Measurements from ENCODE around the gene ST7L.
A peak's percentile ranks its signal among the peaks of the same experiment; 100 is the strongest.

Gene ST7L

DNA sequence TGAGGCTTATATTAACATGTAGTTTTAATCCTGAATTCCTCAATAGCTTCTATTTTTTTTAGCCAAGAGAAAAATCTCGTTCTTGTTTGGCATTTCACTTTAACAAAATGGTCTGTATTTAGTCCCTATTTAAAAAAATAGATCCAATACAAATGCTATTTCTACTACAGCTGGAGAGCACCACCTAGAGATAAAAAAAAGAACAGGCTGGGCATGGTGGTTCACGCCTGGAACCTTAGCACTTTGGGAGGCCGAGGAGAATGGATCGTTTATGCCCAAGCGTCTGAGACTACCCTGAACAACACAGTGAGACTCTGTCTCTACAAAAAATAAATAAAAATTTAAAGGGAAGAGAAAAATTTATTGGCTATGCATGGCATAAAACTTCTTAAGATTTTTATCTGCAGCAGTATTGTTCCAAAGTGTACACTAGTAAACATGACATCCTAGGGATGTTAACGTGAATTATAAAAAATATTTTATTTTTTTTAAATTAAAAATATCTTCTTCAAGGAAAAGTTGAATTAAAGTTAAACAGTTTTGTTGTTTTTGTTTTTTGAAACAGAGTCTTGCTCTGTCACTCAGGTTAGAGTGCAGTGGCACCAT, 4.4 kb downstream of the ST7L start:
- DNase-seq: peak in 1 of 2 experiments; percentile 11

DNA sequence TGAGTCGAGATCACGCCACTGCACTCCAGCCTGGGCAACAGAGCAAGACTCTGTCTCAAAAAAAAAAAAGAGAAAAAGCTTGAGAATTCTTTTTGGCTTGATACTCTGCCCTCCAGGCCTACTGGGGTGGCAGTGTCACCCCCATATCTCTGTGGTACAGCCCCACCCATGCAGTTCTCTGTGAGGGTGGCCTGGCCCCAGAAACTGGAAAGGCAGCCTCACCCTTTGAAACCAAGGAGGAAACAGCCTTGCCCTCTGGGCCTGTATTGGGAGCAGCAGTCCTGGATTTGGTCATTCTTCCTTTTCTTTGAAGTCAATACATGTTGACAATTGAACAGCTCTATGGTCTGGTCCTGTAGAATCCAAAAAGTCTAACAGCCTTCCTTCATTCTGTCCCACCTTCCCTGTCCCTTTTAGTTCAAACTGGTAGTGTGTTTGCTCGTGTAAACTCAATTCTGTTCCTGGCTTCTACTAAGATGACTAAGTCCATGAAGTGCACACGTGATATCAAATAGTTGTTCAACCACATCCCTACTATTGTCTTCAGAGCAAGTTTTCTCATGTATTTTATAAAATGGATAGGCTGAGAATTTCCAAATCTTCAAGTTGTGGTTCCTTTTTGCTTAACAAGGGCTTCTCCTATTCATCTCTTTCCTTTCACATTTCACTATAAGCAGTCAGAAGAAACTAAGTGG, 13.2 kb downstream of the ST7L start:
- no peak for DNase-seq

DNA sequence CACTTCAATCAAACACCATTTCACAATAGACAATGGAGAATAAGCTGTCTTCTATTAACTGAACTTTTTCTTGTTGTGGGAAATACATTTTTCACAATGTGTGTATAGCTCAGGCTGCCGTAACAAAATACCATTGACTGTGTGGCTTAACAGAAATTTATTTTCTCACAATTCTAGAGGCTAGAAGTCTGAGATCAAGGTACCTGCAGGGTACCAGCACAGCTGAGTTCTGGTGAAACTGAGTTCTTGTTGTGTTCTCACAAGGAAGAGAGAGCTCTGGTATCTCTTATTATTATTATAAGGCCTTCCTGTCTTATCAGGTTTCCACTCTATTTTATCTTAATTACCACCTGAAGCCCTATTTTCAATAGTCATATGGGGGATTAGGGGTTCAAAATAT, 15.4 kb downstream of the ST7L start:
- DNase-seq: no peak

DNA sequence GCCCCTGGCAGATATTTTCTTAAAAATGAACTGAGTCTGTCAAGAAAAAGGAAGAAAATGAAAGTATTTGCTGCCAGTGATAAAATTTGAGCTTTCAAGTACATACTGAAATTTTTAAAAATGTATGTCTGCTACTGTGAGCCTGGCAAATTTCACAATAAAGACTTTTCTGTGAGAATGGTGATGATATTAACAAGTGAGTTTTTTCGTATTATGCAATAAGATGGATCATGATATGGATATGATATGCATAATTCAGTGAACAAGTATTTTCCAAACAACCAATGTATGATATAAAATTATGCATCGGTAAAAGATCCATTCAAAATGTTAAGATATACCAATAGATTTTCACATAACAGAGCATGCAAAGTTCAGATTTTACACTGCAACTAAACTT, 15.9 kb downstream of the ST7L start:
- DNase-seq: no peak

DNA sequence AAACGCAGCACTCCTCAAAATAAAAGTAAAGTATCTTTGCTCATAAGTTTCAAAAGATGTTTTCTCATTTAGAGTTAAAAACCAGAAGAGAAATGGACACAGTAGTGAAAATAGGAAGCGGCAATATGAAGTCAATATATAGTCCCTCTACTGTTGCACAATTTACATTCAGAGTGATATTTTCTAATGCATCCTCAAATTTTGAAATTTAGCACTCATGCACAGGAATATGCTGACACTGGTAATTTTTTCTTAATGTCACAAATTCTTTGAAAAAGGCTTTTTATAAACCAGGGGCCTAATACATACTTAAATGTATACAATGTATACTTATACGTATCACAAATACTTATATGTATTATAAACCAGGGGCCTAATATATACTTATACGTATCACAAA, 19.5 kb downstream of the ST7L start:
- no peak for DNase-seq

DNA sequence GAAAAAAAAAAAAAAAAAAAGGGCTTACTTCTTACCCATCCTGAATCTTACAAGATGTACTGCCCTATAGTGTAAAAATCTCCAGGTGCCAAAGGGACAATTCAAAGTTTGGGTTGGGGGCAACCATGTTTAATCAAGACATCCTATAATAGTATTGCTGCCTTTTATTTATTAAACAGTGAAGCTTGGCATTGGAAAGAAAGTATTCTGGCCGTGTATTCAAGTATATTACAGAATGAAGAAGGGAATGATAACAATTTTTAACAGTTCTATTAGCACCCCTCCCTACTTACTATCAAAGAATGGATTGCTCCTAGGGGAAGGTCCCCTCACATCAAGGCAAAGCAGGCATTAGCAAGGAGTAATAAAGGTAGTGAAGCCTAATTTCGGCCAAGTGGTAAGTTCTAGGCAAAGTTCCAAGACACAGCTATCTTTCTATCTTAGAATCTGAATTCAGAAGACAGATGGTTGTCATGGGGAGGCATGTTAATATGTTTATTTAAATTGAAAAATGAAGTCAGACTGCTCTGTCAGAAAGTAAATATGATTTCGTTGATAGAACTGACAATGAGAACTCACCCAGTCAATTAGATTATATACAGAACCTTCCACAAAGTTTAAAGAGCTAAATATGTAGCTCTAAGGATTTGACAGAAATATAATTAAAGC, 24.6 kb downstream of the ST7L start:
- no peak for DNase-seq

DNA sequence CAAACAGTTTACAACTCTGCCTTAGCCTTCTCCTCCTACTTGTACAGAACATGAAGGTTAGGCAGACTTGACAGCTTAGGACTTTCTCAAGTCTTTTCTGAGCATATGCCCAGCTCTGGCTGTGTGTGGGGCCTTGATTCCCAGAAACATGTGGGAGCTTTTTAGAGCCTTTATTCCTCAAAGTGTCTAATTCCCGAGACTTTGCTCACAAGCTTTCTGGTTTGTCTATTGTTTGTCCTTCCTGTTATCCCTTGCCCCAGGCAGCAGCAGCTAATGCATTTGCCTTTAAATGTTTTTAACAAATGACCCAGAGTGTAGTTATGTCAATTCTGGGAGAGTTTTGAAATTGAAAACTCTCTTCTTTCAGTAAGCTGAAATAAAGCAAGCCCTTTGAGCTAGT, 29.2 kb downstream of the ST7L start:
- no peak for DNase-seq

DNA sequence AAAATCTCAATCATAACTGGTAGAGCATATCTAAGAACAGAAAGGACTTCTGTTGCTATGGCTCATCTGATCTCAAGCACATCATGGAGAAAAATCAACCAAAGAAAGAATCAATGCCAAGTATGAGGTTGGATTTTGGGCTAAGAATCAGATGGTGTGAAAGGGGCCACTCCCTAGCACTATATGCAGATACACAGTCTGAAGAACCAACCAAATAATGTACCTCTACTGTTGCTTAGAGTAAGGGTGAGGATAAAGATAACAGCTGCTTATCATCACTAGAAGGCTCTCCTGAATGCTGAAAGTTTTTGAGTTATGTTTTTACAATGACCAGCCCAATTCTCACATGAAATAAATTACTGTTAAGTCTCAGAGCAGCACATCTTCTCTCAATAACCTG, 35.6 kb downstream of the ST7L start:
- no peak for DNase-seq

DNA sequence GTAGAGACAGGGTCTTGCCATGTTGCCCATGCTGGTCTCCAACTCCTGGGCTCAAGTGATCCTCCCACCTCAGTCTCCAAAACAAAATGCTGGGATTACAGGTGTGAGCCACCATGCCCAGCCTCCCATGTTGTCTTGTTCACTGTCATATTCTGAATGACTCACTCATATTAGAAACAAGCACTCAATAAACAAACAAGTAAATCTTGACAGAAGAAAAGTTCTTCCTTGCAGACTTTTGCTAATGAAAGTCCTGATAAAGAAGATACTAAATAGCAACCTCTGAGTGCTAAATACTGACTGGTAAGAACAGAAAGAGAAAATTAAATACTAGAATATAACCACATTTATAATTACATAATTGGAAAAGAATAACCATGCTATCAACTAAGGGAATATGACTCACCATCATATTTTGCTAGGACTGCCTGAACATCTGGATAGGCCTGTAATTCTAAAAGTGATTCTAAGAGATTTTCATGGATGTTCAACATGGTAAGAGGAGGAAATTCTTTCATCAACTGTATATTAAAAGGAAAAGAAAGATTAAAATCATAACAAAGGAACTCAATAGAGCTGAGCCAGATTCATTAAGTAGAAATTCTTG, 37.3 kb downstream of the ST7L start:
- DNase-seq: no peak

DNA sequence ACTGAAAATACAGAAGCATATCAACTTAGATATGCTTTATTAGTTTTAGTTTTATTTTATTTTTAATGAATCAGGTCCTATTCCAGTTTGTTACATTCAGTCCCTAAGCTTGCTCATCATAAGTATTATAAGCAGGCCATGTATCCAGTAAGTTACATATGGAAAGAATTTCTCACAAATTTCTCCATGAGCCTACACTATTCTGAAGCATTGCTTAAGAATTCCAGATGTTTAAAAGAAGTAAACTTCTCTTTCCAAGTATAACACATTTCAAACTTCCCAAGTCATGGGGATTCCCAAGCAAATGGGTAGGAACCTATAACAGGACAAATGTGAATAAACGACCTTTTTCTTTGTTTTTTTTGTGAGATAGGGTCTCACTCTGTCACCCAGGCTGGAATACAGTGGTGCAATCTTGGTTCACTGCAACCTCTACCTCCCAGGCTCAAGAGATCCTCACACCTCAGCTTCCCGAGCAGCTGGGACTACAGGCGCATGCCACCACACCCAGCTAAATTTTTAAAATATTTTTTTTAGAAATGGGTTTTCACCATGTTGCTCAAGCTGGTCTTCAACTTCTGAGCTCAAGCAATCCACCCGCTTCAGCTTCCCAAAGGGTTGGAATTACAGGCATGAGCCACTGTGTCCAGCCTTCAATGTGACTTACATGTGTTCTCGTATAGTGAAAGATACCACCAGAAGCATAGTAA, 39.0 kb downstream of the ST7L start:
- no peak for DNase-seq

DNA sequence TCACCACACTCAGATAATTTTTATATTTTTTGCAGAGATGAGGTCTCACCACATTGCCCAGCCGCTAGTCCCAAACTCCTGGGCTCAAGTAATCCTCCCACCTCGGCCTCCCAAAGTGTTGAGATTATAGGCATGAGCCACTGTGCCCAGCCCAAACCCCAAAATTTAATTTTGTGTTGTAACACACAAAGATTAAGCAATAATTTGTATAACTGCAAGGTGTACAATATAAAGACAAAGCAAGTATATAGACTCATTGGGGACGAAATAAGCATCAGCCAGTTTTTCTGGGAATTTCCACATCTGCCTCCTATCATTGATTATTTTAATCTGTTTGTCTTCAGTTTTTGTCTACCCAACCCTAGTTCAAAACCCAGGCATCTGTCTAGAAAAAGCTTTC, 42.7 kb downstream of the ST7L start:
- no peak for DNase-seq

DNA sequence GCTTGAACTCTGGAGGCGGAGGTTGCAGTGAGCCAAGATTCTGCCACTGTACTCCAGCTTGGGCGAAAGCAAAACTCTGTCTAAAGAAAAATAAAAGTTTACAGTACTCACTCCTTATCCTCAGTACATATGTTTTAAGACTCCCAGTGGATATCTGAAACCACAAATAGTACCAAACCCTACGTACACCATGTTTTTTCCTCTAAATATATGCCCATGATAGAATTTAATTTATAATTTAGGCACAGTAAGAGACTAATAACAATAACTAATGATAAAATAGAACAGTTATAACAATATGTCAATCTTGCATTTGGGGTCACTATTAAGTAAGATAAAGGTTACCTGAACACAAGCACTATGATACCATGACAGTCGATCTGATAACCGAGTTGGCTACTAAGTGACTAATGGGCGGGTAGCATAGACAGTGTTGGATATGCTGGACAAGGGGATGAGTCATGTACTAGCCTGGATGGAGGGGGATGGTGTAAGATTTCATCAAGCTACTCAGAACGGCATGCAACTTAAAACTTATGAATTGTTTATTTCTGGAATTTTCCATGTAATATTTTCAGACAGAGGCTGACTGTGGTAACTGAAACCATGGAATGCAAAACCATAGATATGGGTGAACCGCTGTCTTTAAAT, 43.7 kb downstream of the ST7L start:
- no peak for DNase-seq

DNA sequence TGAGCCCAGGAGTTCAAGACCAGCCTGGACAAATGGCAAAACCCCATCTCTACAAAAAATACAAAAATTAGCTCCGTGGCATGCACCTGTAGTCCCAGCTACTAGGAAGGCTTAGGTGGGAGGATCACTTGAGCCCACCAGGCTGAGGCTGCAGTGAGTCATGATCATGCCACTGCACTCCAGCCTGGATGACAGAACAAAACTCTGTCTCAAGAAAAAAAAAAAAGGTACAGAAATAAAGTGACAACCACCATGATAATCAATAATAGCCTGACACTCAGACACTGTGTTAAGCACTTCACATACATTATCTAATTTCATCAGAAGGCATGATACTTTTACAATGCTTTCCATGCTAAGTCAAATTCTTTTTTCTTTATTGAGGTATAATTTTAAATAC, 53.1 kb downstream of the ST7L start:
- no peak for DNase-seq

DNA sequence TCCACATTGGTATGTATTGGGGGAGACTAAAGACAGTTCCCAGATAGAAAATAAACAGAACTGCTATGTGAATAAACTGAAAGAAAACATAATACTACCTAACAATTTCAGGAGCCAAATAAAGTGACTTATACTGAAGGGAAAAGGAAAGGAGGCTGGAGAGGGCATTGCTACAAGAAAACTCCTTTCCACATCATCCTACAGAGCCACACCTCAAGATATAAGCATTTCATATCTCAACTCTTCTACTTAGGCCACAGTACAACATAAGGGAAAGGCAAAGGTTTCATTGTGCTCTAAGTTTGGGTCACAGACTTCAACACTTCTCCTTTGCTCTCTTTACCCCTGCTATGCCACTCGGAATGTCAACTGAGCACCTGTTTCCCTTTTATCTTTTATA, 54.9 kb downstream of the ST7L start:
- no peak for DNase-seq

DNA sequence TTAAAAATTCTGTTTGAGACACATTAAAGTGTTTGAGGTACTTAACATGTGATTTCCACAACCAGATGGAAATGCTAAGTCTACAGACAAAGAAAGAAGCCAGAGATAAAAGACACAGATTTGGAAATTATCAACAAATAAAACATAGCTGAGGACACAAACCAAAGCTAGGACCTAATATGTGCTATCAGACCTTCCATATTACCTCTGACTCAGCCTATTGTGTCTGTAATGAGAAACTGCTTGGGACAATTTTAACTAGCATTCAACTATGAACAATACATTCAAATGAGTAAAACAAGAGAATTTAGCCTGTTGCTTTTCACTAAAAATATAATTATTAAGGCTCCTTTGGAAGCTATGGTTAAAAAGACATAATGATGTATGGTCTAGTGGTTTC, 55.6 kb downstream of the ST7L start:
- no peak for DNase-seq

DNA sequence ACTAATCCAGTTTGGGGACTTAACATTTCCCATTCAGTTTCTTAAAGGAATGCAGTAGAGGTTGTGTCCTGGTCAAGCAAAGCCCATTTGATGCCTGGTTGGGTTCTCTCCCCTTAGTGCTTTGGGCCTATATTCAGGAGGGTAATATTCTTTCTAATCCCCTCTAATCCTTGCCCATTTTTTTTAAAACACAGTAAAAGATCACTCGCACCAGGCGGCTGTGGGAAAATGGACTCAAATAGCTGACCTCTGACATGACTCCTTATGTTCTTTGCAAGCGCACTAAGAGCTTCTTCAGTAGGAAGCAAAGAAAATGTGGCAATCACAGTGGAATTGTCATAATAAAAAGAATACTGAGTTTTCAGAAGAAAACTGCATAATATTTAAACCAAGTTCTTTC, 60.3 kb downstream of the ST7L start:
- no peak for DNase-seq

DNA sequence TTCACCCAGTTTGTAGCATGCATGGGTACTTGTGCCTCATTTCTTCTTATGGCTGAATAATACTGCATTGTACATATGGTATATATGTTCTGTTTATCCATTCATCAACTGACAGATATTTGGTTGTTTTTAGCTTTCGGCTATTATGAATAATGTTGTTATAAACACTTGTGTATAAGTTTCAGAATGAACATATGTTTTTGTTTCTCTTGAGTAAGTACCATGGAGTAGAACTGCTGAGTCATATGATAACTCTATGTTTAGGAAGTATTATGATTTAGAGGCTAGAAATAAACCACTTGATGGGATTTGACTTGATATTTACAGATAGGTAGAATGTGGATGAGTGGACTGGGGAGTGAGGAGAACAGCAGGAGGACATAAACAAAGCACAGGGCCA, 61.6 kb downstream of the ST7L start:
- DNase-seq: no peak

DNA sequence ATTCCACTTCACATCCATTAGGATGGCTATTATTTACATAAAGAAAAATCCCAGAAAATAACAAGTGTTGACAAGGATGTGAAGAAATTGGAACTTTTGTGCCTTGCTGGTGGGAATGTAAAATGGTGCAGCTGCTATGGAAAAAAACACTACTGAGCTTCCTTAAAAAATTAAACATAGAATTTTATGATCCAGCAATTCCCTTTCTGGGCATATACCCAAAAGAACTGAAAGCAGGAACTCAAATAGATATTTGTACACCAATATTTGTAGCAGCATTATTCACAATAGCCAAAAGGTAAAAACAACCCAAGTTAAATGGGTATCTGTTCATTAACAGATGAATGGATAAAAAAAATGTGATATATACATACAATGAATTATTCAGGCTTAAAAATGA, 64.5 kb downstream of the ST7L start:
- DNase-seq: no peak

DNA sequence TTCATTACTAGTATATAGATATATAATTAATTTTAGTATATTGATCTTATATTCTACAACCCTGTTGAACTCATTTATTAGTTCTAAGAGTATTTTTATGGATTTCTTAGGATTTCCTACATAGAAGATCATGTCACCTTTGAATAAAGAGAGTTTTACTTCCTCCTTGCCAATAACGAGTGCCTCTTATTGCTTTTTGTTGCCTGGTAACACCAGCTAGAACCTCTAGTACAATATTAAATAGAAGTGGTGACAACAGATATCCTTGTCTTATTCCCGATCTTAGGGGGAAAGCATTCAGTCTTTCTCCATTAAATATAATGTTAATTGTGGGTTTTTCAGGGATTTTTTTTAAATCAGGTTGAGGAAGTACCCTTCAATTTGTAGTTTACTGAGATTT, 69.4 kb downstream of the ST7L start:
- no peak for DNase-seq

DNA sequence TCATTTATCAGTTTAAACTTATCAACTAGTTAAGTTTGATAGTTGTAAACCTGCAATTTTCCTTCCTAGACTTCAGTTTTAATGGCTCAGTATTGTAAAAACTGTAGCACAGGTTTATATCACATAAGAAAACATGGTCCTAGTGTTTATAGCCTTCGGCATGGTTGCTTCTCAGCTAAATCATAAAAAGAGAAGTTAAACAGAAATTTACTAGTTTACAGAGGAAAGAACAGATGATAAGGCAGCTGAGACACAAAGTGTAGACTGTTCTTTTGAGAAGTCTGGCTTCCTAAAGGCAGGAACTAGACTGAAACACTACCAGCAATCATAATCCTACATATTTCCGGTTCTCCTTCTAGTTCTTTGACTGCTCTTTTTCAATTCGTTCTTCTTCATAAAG, 70.4 kb downstream of the ST7L start:
- no peak for DNase-seq

DNA sequence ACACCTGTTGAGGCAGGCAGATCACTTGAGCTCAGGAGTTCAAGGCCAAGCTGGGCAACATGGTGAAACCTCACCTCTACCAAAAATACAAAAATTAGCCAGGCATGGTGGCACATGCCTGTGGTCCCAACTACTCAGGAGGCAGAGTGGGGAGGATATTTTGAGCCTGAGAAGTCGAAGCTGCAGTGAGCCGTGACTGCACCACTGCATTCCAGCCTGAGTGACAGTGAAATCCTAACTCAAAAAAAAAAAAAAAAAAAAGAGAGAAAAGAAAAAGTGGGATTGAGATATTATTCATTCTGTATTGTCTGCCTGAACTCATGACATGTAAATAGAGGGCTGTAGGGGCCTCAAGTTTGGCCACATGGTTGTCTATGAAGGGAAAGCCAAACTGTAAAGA, 72.9 kb downstream of the ST7L start:
- DNase-seq: no peak

DNA sequence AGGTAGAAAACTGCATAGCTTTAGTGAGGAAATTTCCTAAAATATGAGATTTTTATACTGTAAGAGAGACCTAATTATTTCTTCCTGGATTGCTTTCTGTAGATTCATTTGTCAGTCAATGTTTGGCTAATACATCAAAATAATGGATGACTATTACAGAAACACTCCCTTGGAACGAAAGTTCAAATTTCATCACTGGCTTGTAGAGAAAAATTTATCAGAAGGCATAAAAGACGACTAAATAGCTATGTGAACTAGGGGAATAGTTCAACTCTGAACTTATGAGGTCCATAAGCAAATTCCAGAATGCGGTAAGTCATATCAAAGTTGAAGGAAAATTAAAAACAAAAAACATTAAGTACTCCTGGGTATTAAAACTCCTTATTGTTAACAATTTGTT, 74.2 kb downstream of the ST7L start:
- no peak for DNase-seq
